HEK293 (cell line): ENCODE results near the gene MZT2A.
A peak's percentile ranks its signal among the peaks of the same experiment; 100 is the strongest.
"Not testable (repeated sequence)": the region's sequence is repeated elsewhere in the genome, so short reads cannot be mapped to it uniquely, and the experiment has no call there.

Experiments used
- CTCF ChIA-PET: fragments of 350-600 bp; formaldehyde crosslinking; extraction: SDS; loops from one replicate; lab custom pipeline; 2021; ENCODE audit warnings: antibody characterized with exemption; lab: Yijun Ruan, JAX
- POLR2A ChIA-PET: fragments of 300-600 bp; formaldehyde crosslinking; extraction: SDS; loops from one replicate; lab custom pipeline; 2020; ENCODE audit warnings: antibody characterized with exemption, inconsistent platforms; lab: Yijun Ruan, JAX
- H3K27ac ChIP-seq: fragments of 200-500 bp; sonication (Bioruptor generic); 2 replicates; pipeline ENCODE4 v1.5.1; 2014; ENCODE audit warnings: low read depth, low read length, control low read depth, inconsistent platforms; ENCODE audit errors: extremely low read depth
- H3K36me3 ChIP-seq, 2 experiments: fragments of 200-500 bp in 1 of 2; sonication (Bioruptor generic) in 1 of 2; 1 replicate in 1 of 2; 2 replicates in 1 of 2; pipeline ENCODE4 v1.5.1; 2014 to 2017; ENCODE audit warnings: inconsistent platforms in 2 of 2, low read length in 2 of 2; ENCODE audit not compliant: control insufficient read depth in 2 of 2, insufficient read depth in 1 of 2
- H3K4me1 ChIP-seq: fragments of 200-500 bp; sonication (Bioruptor generic); 2 replicates; pipeline ENCODE4 v1.5.1; 2014; ENCODE audit warnings: mild to moderate bottlenecking, low read length, inconsistent platforms; ENCODE audit not compliant: control insufficient read depth, insufficient read depth
- H3K4me3 ChIP-seq: 2 replicates; pipeline ENCODE4 v1.5.1; 2011; ENCODE audit warnings: low read depth, mild to moderate bottlenecking, control low read depth, low read length, moderate library complexity
- H3K9me3 ChIP-seq: fragments of 200-500 bp; sonication (Bioruptor generic); 2 replicates; pipeline ENCODE4 v1.5.1; 2014; ENCODE audit warnings: low read depth, low read length, inconsistent platforms; ENCODE audit not compliant: control insufficient read depth, insufficient read depth
- GFI1B ChIP-seq: fragments of 450-650 bp; formaldehyde crosslinking; IDR thresholded peaks from 2 replicates; pipeline ENCODE4 v1.5.1; 2016; ENCODE audit warnings: missing biosample characterization, missing genetic modification characterization
- MZF1 ChIP-seq: fragments of 450-650 bp; formaldehyde crosslinking; IDR thresholded peaks from 2 replicates; pipeline ENCODE4 v1.5.1; 2017; ENCODE audit warnings: missing biosample characterization, missing genetic modification characterization, borderline replicate concordance
- SP3 ChIP-seq: fragments of 450-650 bp; formaldehyde crosslinking; IDR thresholded peaks from 2 replicates; pipeline ENCODE4 v1.5.1; 2016; ENCODE audit warnings: missing biosample characterization, missing genetic modification characterization
- ZIC2 ChIP-seq: fragments of 450-650 bp; formaldehyde crosslinking; IDR thresholded peaks from 2 replicates; pipeline ENCODE4 v1.5.1; 2016; ENCODE audit warnings: missing biosample characterization, missing genetic modification characterization
- ZNF169 ChIP-seq: fragments of 450-650 bp; formaldehyde crosslinking; IDR thresholded peaks from 2 replicates; pipeline ENCODE4 v1.5.1; 2016; ENCODE audit warnings: missing biosample characterization, missing genetic modification characterization
- ZNF274 ChIP-seq, 2 experiments: fragments of 200-500 bp in 1 of 2; fragments of 450-650 bp in 1 of 2; sonication (Bioruptor generic) in 1 of 2; formaldehyde crosslinking in 1 of 2; IDR thresholded peaks; 2 replicates each; pipeline versions ENCODE4 v1.5.1 to v1.6.1; 2014 to 2016; ENCODE audit warnings: borderline replicate concordance in 1 of 2, inconsistent platforms in 1 of 2, low read length in 1 of 2, missing biosample characterization in 1 of 2, missing genetic modification characterization in 1 of 2
- ZNF391 ChIP-seq: fragments of 450-650 bp; formaldehyde crosslinking; IDR thresholded peaks from 2 replicates; pipeline ENCODE4 v1.5.1; 2016; ENCODE audit warnings: low read depth, missing biosample characterization, missing genetic modification characterization, borderline replicate concordance
- ZNF776 ChIP-seq: fragments of 450-650 bp; formaldehyde crosslinking; IDR thresholded peaks from 2 replicates; pipeline ENCODE4 v1.5.0; 2017; ENCODE audit warnings: missing biosample characterization, missing genetic modification characterization, borderline replicate concordance
- TF ChIP-seq, protein P1 (sequence below): fragments of 450-650 bp; formaldehyde crosslinking; IDR thresholded peaks from 2 replicates; pipeline ENCODE4 v1.5.1; 2017; ENCODE audit warnings: missing biosample characterization, missing genetic modification characterization
- TF ChIP-seq, protein P2 (sequence below): fragments of 450-650 bp; formaldehyde crosslinking; IDR thresholded peaks from 2 replicates; pipeline ENCODE4 v1.5.1; 2016; ENCODE audit warnings: missing biosample characterization, missing genetic modification characterization

Gene MZT2A

DNA sequence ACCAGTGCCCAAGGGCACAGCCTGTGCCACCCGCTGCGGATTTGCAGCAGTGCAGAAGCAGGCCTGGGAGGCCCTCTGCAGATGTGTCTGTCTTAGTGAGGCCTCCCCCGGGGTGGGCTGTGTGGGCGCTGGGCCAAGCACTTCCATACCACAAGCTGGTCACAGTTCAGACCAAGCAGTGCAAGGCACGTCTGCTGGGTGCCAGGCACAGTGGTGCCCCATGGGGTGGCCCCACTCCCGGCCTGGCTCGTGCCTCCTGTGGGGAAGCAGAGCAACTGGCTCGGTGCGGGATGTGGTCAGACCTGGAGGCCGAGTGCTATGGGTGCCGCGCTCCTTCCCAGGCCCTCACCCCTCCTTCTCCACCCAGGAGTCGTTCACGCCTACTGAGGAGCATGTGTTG lies 23.0 kb upstream of the MZT2A start:
- POLR2A ChIA-PET, H3K9me3 ChIP-seq, H3K27ac ChIP-seq: not testable (repeated sequence)
- peaks cover 0 to 80% of the 10 kb centered on the region in 2 experiments; a peak in 2 of 3 replicates for H3K36me3 ChIP-seq
- peak; percentile 43; the same call in 1 of the 2 replicates for TF ChIP-seq ZIC2 (tag by site-specific recombination)
- TF ChIP-seq, all 188 proteins: peak for 1; not testable (repeated sequence) for 187
- CTCF ChIA-PET, H3K4me3 ChIP-seq, H3K4me1 ChIP-seq: not testable (repeated sequence)

DNA sequence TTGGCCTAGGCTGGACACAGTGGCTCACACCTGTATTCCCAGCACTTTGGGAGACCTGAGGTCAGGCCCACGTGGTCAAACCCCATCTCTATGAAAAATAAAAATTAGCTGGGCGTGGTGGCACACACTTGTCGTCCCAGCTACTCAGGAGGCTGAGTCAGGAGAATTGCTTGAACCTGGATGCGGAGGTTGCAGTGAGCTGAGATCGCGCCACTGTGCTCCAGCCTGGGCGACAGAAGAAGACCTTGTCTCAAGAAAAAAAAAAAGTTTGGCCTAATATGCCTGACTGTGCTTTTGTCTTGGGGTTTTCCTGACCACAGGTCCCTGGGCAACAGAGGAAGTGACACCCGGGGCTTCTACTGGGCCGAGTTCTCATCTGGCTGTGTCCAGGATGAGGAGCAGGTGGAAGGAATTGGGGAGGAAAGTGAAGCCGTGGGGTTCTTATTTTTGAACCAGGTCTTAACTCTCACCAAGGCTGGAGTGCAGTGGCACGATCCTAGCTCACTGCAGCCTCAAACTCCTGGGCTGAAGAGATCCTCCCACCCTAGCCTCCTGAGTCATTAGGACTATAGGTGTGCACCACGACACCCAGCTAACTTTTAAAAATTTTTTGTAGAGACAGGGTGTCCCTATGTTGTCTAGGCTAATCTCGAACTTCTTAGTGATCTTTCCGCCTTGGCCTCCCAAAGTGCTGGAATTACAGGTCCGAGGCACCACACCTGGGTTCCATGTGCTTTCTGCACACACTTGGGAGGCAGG lies 22.4 kb upstream of the MZT2A start:
- H3K9me3 ChIP-seq, H3K27ac ChIP-seq, H3K4me3 ChIP-seq, CTCF ChIA-PET, H3K4me1 ChIP-seq, POLR2A ChIA-PET: not testable (repeated sequence)
- peaks cover 0 to 80% of the 10 kb centered on the region in 2 experiments; a peak in 2 of 3 replicates for H3K36me3 ChIP-seq

DNA sequence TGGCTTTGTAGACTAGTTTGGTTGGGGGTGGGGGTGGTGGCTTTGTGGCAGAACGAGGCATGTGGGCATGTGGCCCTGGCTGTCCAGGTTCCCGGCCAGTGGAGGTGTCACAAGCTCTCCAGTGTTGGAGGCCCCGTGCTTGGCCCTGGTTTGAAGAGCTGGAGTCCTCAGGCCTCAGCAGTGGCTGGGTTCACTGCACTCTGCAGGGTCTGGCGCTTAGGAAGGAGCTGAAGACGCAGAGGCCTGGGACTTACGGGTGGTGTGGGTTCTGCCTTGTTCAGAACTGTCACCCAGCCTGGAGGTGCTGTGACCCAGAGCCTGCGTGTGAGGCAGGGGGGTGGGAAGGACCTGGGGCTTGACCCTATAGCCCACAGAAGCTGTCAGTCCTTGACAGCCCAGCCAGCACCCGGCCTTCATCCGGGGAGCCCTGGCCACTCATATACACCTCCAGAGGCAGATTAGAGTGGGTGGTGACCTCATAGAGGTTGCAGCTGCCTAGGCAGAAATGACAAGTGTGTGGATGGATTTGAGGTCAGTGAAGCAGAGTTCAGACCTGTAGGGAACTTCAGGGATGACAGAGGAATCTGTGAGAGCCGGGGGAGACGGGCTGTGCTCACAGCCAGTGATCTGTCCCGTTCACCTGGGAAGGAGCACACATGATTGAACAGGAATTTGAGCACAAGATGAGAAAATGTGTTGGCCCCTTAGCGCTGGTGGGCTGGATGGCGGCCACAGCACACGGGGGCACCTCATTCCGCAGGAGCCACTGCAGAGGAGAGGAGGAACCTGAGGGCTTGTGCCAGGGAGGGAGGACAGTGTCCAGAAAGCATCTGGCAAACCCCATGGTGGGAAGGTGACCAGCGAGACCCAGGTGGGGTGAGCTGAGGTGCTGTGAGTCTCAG lies 20.0 kb upstream of the MZT2A start:
- H3K4me1 ChIP-seq, H3K27ac ChIP-seq, CTCF ChIA-PET: not testable (repeated sequence)

DNA sequence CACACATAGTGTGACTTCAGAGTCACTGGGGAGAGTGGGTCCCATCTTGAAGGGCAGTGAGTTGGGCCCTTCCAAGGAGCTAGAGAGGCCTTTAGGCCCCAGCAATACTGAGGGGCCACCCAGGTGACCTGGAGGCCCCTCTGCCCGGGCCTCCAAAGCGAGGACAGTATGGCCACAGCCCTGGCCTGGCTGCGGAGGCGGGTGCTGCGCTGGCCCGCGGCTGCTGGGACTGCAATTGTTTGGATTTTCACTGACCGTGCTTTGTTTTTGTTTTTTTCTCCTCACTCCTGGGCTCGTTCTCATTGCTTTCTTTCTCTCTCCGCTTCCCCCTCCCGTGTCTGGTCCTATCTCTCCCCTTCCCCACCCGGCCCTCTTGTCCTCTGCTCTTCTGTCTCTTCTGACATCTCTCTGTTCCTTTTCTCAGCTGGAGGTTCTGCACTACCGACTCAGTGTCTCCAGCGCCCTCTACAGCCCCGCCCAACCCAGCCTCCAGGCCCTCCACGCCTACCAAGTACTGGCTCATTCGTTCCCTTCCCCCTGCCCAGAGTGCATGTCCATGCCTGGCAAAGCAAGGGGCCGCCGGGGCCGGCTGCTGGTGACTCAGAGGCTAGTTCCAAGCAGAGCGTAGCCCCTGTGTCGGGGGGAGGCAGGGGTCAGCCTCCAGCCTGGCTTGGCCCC lies 19.2 kb upstream of the MZT2A start:
- POLR2A ChIA-PET: interaction anchor here (0.6 kb wide), 1 partner anchor 97 kb away, joined by 5 read pairs; no protein-coding TSS in a partner anchor
- H3K27ac ChIP-seq, H3K4me1 ChIP-seq, H3K4me3 ChIP-seq, H3K9me3 ChIP-seq, CTCF ChIA-PET: not testable (repeated sequence)
- peaks cover 7 to 81% of the 10 kb centered on the region in 2 experiments; a peak in 2 of 3 replicates for H3K36me3 ChIP-seq

More for the DNA sequence above, 20.0 kb upstream of the MZT2A start:
- not testable (repeated sequence) for H3K9me3 ChIP-seq, H3K4me3 ChIP-seq
- peaks cover 7 to 81% of the 10 kb centered on the region in 2 experiments; a peak in 2 of 3 replicates for H3K36me3 ChIP-seq
- POLR2A ChIA-PET: interaction anchor here (0.6 kb wide), 1 partner anchor 98 kb away, joined by 5 read pairs; no protein-coding TSS in a partner anchor

DNA sequence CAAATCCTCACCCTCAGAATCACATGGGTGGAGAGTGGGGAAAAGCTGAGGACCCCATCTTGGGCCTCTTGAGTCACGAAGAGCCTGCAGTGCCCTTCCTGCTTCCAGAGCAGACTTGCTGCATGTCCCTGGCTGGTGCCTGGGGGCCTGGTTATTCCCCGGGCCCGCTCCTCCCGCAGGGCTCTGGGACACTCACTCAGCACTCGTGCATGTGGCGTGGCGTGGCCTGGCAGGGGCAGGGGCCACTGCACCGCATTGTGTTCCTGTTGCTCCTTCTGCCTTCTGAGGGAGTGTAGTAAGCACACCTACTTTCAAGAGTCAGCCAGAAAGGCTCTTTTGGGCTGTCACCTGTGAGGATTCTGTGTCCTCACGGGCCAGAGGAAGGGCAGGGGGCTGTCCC lies 17.4 kb upstream of the MZT2A start:
- TF ChIP-seq SP3: no peak
- TF ChIP-seq ZNF274 (IDR thresholded peaks at IDR 0.05; ENCODE audit: low read length): no peak
- TF ChIP-seq ZNF274 (tag by site-specific recombination; IDR thresholded peaks at IDR 0.05; ENCODE audit: borderline replicate concordance): no peak
- TF ChIP-seq ZNF391 (tag by site-specific recombination): no peak
- no peak for TF ChIP-seq MZF1 (tag by site-specific recombination)
- no peak for TF ChIP-seq ZNF776 (tag by site-specific recombination)
- TF ChIP-seq ZNF169 (tag by site-specific recombination): no peak
- TF ChIP-seq, protein P1, sequence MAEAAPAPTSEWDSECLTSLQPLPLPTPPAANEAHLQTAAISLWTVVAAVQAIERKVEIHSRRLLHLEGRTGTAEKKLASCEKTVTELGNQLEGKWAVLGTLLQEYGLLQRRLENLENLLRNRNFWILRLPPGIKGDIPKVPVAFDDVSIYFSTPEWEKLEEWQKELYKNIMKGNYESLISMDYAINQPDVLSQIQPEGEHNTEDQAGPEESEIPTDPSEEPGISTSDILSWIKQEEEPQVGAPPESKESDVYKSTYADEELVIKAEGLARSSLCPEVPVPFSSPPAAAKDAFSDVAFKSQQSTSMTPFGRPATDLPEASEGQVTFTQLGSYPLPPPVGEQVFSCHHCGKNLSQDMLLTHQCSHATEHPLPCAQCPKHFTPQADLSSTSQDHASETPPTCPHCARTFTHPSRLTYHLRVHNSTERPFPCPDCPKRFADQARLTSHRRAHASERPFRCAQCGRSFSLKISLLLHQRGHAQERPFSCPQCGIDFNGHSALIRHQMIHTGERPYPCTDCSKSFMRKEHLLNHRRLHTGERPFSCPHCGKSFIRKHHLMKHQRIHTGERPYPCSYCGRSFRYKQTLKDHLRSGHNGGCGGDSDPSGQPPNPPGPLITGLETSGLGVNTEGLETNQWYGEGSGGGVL (tag by site-specific recombination): no peak
- TF ChIP-seq, protein P2, sequence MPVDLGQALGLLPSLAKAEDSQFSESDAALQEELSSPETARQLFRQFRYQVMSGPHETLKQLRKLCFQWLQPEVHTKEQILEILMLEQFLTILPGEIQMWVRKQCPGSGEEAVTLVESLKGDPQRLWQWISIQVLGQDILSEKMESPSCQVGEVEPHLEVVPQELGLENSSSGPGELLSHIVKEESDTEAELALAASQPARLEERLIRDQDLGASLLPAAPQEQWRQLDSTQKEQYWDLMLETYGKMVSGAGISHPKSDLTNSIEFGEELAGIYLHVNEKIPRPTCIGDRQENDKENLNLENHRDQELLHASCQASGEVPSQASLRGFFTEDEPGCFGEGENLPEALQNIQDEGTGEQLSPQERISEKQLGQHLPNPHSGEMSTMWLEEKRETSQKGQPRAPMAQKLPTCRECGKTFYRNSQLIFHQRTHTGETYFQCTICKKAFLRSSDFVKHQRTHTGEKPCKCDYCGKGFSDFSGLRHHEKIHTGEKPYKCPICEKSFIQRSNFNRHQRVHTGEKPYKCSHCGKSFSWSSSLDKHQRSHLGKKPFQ (tag by site-specific recombination): no peak
- no peak for TF ChIP-seq GFI1B (tag by site-specific recombination)
- TF ChIP-seq, all 188 proteins: peak for 0
- H3K4me3 ChIP-seq: no peak overlapping the region
- no peak overlapping the region for H3K27ac ChIP-seq
- H3K36me3 ChIP-seq: peaks cover 15 to 84% of the 10 kb centered on the region in 2 experiments; a peak in 2 of 3 replicates
- POLR2A ChIA-PET: no interaction called here
- no peaks in the 10 kb centered on the region for H3K4me1 ChIP-seq
- CTCF ChIA-PET: no interaction called here
- no peaks in the 10 kb centered on the region for H3K9me3 ChIP-seq

DNA sequence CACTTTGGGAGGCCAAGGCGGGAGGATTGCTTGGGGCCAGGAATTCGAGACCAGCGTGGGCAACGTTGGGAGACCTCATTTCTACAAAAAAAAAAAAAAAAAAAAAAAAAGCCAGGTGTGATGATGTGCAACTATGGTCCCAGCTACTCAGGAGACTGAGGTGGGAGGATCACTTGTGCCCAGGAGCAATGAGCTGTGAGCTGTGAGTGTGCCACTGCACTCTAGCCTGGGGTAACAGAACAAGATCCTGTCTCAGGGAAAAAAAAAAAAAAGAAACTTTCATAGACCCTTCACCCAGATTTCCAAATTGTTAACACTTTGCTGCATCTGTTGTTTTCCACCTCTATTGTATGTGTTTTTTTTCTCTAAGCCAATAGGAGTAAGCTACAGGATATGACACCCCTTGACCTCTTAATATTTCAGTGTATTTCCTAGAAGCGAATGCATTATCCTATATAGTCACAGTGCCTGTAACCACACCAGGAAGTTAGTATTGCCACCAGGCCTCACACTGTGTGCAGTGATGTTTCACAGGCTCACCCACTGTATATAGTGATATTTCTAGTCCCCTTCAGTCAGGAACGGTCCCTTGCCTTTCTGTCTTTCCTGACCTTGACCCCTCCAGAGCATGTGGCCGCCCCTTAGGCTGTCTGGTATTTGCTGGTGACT lies 12.0 kb upstream of the MZT2A start:
- POLR2A ChIA-PET, CTCF ChIA-PET: not testable (repeated sequence)

More for the DNA sequence above, 12.0 kb upstream of the MZT2A start:
- not testable (repeated sequence) for H3K4me3 ChIP-seq, H3K27ac ChIP-seq, H3K4me1 ChIP-seq, H3K9me3 ChIP-seq
- H3K36me3 ChIP-seq: peaks cover 37 to 98% of the 10 kb centered on the region in 2 experiments; a peak in 2 of 3 replicates
